ENCODE results near the gene DMRTA2. TPM values are rescaled to one million over a fixed set of nuclear protein-coding genes. Genes with fewer than 3 reads are reported as not detected.

Gene DMRTA2
- total RNA-seq, 1 experiment from 2014 or later, result not detected

DNA sequence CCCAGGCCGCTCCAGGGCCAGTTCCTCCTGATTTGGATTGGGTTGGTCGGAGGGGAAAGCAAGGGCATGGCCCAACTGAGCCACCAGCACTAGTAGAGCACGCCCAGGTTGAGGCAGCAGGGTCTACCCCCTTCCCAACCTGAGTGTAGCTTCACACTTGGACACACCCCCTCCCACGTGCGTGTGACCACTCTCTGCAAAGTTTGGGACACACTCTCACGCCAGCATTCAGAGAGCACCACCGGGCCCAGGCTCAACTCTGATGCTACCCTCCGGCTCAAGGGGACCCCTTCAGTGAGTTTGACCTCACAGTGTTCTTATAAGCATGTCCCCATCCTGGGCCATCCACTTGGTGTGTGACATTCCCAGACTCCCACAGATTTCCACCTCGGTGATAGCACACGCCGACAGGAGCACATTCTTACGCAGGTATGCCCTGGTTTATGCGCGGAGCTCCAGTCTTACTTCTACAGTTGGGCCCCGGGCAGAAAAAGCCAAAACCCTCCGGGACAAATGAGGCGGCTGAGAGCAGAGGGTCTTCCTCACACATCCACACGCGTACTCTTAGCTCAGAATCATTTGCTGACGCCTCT is 3.0 kb upstream of the DMRTA2 start:
- Histone ChIP-seq H3K4me1 (ENCODE audit: low read length) (no peaks in the 10 kb centered on the region), H3K36me3 (ENCODE audit: insufficient read depth, low read length) (no peaks in the 10 kb centered on the region), H3K9ac (ENCODE audit: low read length) (no peak overlapping the region), H3K4me3 (ENCODE audit: low read length) (no peak overlapping the region), H3K9me2 (replicated peaks; ENCODE audit: insufficient read depth, low read length) (no peaks in the 10 kb centered on the region), H3K9me3 (ENCODE audit: low read length) (no peaks in the 10 kb centered on the region), H4K20me1 (ENCODE audit: insufficient read depth, low read depth, low read length) (no peaks in the 10 kb centered on the region), H3K79me2 (ENCODE audit: low read length) (no peaks in the 10 kb centered on the region), H3K27me3 (ENCODE audit: low read length) (no peaks in the 10 kb centered on the region), H3K4me2 (ENCODE audit: low read depth, low read length, poor library complexity, severe bottlenecking) (no peak overlapping the region), H3K27ac (ENCODE audit: low read length) (no peak overlapping the region), H2AFZ (ENCODE audit: low read length) (no peak overlapping the region)
- DNase-seq, result no peak

DNA sequence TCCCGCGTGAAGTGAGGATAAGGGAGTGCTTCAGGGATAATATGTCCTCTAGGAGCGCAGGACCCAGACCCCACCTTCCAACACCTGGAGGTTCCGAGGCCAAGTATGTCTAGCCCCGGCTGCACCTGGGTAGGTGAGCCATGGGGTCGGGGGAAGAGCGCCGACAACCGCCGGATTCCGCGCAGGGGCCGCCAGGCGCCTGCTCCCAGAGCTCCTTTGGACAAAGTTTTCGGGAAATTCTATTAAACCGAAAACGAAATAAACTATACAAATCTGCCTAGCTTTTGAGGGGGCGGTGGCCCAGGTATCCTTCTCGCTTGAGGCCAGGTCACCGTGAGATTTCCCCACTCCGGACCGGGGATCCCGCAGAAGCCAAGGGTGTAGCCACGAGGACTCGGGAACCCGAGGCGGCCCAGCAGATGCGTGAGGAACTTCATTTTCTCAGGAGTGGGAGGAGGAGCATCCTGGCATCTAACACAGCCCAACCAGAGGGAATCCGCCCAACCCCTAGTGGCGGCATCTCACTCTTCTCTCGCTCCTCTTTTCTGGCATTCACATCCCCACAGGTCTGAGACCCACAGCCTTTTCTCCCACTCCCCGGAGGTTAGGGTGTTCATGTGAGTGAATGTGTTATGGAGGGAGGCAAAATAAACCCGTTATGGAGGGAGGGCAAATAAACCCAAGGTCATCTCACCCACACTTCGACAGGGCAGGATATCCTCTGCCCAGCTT is 2.3 kb upstream of the DMRTA2 start:
- H3K4me3 ChIP-seq (ENCODE audit: low read length), result no peak overlapping the region
- H3K4me2 ChIP-seq (ENCODE audit: low read depth, low read length, poor library complexity, severe bottlenecking), result no peak overlapping the region
- H4K20me1 ChIP-seq (ENCODE audit: insufficient read depth, low read depth, low read length), result no peaks in the 10 kb centered on the region
- H3K27ac ChIP-seq (ENCODE audit: low read length), result no peak overlapping the region
- no peaks in the 10 kb centered on the region for H3K79me2 ChIP-seq (ENCODE audit: low read length)
- no peaks in the 10 kb centered on the region for H3K27me3 ChIP-seq (ENCODE audit: low read length)
- no peak overlapping the region for H3K9ac ChIP-seq (ENCODE audit: low read length)
- no peaks in the 10 kb centered on the region for H3K9me3 ChIP-seq (ENCODE audit: low read length)
- H3K36me3 ChIP-seq (ENCODE audit: insufficient read depth, low read length), result no peaks in the 10 kb centered on the region
- no peak for DNase-seq
- H3K4me1 ChIP-seq (ENCODE audit: low read length), result no peaks in the 10 kb centered on the region
- no peak overlapping the region for H2AFZ ChIP-seq (ENCODE audit: low read length)
- no peaks in the 10 kb centered on the region for H3K9me2 ChIP-seq (replicated peaks; ENCODE audit: insufficient read depth, low read length)

DNA sequence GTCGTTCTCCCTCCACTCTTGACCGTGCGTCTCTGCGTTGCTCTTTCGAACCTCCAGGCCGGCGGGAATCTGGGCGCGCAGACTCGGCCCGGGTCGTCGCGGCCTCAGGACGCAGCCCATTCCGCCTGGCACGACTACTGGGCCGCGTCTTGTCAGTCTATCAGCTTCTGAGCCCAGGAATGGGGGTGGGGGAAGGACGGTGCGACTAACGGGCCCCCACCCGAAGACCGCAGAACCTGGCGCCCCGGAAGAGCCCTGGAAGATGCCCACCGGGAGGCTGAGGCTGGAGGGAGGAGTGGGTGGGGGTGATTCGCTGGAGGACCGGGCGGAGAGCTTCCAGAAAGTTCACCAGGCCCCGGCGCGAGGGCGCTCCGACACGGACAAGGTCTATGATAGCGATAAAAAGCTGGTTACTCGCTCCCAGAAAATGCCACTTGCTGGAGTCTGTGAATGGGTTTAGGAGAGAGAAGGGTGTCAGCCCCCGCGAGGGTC is 1.7 kb upstream of the DMRTA2 start:
- Histone ChIP-seq H4K20me1 (ENCODE audit: insufficient read depth, low read depth, low read length) (no peaks in the 10 kb centered on the region), H3K36me3 (ENCODE audit: insufficient read depth, low read length) (no peaks in the 10 kb centered on the region), H3K79me2 (ENCODE audit: low read length) (no peaks in the 10 kb centered on the region), H3K9ac (ENCODE audit: low read length) (no peak overlapping the region), H3K4me3 (ENCODE audit: low read length) (no peak overlapping the region), H3K4me2 (ENCODE audit: low read depth, low read length, poor library complexity, severe bottlenecking) (no peak overlapping the region), H3K27ac (ENCODE audit: low read length) (no peak overlapping the region), H3K4me1 (ENCODE audit: low read length) (no peaks in the 10 kb centered on the region), H2AFZ (ENCODE audit: low read length) (no peak overlapping the region), H3K9me2 (replicated peaks; ENCODE audit: insufficient read depth, low read length) (no peaks in the 10 kb centered on the region), H3K27me3 (ENCODE audit: low read length) (no peaks in the 10 kb centered on the region), H3K9me3 (ENCODE audit: low read length) (no peaks in the 10 kb centered on the region; the same call in 1 of the 2 replicates)
- DNase-seq, result no peak

GRCh38 chr1:50424045-50424883 is 1.0 kb upstream of the DMRTA2 start:
- no peaks in the 10 kb centered on the region for H3K27me3 ChIP-seq (ENCODE audit: low read length)
- H3K9me3 ChIP-seq (ENCODE audit: low read length), result no peaks in the 10 kb centered on the region; the same call in 1 of the 2 replicates
- no peak for DNase-seq
- no peaks in the 10 kb centered on the region for H3K79me2 ChIP-seq (ENCODE audit: low read length)
- H3K4me1 ChIP-seq (ENCODE audit: low read length), result no peaks in the 10 kb centered on the region
- no peak overlapping the region for H3K4me3 ChIP-seq (ENCODE audit: low read length)
- H2AFZ ChIP-seq (ENCODE audit: low read length), result no peak overlapping the region
- no peak overlapping the region for H3K27ac ChIP-seq (ENCODE audit: low read length)
- H3K9me2 ChIP-seq (replicated peaks; ENCODE audit: insufficient read depth, low read length), result no peaks in the 10 kb centered on the region
- no peaks in the 10 kb centered on the region for H4K20me1 ChIP-seq (ENCODE audit: insufficient read depth, low read depth, low read length)
- no peak overlapping the region for H3K9ac ChIP-seq (ENCODE audit: low read length)
- H3K4me2 ChIP-seq (ENCODE audit: low read depth, low read length, poor library complexity, severe bottlenecking), result no peak overlapping the region
- no peaks in the 10 kb centered on the region for H3K36me3 ChIP-seq (ENCODE audit: insufficient read depth, low read length)

DNA sequence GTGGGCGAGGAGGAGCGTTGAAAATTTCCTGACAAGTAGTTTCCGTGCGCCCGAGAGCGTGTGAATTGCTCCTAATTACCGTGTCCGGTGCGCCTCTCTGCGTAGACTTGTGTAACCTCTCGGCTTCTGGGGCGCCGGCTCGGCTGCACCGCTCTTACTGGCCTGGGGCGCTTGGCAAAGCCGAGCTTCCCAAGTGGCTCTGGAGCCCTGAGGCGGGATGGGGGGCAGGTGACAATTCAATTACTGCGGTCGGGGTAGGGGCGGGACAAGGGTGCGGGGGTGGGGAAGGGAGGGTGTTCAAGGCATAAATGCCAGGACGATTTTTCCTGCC is 392 bp upstream of the DMRTA2 start:
- no peak for DNase-seq
- no peaks in the 10 kb centered on the region for H3K79me2 ChIP-seq (ENCODE audit: low read length)
- no peak overlapping the region for H3K9ac ChIP-seq (ENCODE audit: low read length)
- no peak overlapping the region for H2AFZ ChIP-seq (ENCODE audit: low read length)
- no peaks in the 10 kb centered on the region for H3K9me2 ChIP-seq (replicated peaks; ENCODE audit: insufficient read depth, low read length)
- no peaks in the 10 kb centered on the region for H3K36me3 ChIP-seq (ENCODE audit: insufficient read depth, low read length)
- no peaks in the 10 kb centered on the region; the same call in 1 of the 2 replicates for H3K9me3 ChIP-seq (ENCODE audit: low read length)
- no peak overlapping the region for H3K27ac ChIP-seq (ENCODE audit: low read length)
- H3K4me1 ChIP-seq (ENCODE audit: low read length), result no peaks in the 10 kb centered on the region
- no peaks in the 10 kb centered on the region for H3K27me3 ChIP-seq (ENCODE audit: low read length)
- H3K4me2 ChIP-seq (ENCODE audit: low read depth, low read length, poor library complexity, severe bottlenecking), result no peak overlapping the region
- H3K4me3 ChIP-seq (ENCODE audit: low read length), result no peak overlapping the region
- H4K20me1 ChIP-seq (ENCODE audit: insufficient read depth, low read depth, low read length), result no peaks in the 10 kb centered on the region

GRCh38 chr1:50422675-50422945 is 633 bp downstream of the DMRTA2 start:
- no peak for DNase-seq
- Histone ChIP-seq H2AFZ (ENCODE audit: low read length) (no peak overlapping the region), H4K20me1 (ENCODE audit: insufficient read depth, low read depth, low read length) (no peaks in the 10 kb centered on the region), H3K4me1 (ENCODE audit: low read length) (no peaks in the 10 kb centered on the region), H3K36me3 (ENCODE audit: insufficient read depth, low read length) (no peaks in the 10 kb centered on the region), H3K27me3 (ENCODE audit: low read length) (no peaks in the 10 kb centered on the region), H3K4me2 (ENCODE audit: low read depth, low read length, poor library complexity, severe bottlenecking) (no peak overlapping the region), H3K4me3 (ENCODE audit: low read length) (no peak overlapping the region), H3K9ac (ENCODE audit: low read length) (no peak overlapping the region), H3K27ac (ENCODE audit: low read length) (no peak overlapping the region), H3K9me3 (ENCODE audit: low read length) (no peaks in the 10 kb centered on the region; the same call in 1 of the 2 replicates), H3K9me2 (replicated peaks; ENCODE audit: insufficient read depth, low read length) (no peaks in the 10 kb centered on the region), H3K79me2 (ENCODE audit: low read length) (no peaks in the 10 kb centered on the region)

- no peak for DNase-seq
- H3K4me1 ChIP-seq (ENCODE audit: low read length), result no peaks in the 10 kb centered on the region
- no peak overlapping the region for H3K4me3 ChIP-seq (ENCODE audit: low read length)
- no peaks in the 10 kb centered on the region for H3K9me2 ChIP-seq (replicated peaks; ENCODE audit: insufficient read depth, low read length)
- H3K9ac ChIP-seq (ENCODE audit: low read length), result no peak overlapping the region
- H3K27ac ChIP-seq (ENCODE audit: low read length), result no peak overlapping the region
- H2AFZ ChIP-seq (ENCODE audit: low read length), result no peak overlapping the region
- no peaks in the 10 kb centered on the region for H3K79me2 ChIP-seq (ENCODE audit: low read length)
- no peaks in the 10 kb centered on the region; the same call in 1 of the 2 replicates for H3K9me3 ChIP-seq (ENCODE audit: low read length)
- H3K27me3 ChIP-seq (ENCODE audit: low read length), result no peaks in the 10 kb centered on the region
- H4K20me1 ChIP-seq (ENCODE audit: insufficient read depth, low read depth, low read length), result no peaks in the 10 kb centered on the region
- no peak overlapping the region for H3K4me2 ChIP-seq (ENCODE audit: low read depth, low read length, poor library complexity, severe bottlenecking)
- no peaks in the 10 kb centered on the region for H3K36me3 ChIP-seq (ENCODE audit: insufficient read depth, low read length)
Measured at GRCh38 chr1:50421768-50422674, 1.2 kb downstream of the DMRTA2 start.
